HG03354 (cell line): ENCODE measurements around the gene KCNC4.
A peak's percentile ranks its signal among the peaks of the same experiment; 100 is the strongest.

Experiments
- ATAC-seq: cut with Tn5 transposase; IDR thresholded peaks from one replicate; pipeline ENCODE4 v1.9.1; 2021; ENCODE audit warnings: mild to moderate bottlenecking; ENCODE audit not compliant: unreplicated experiment, poor library complexity, severe bottlenecking

Gene KCNC4

GRCh38 chr1:110208916-110209645, 1.0 kb upstream of the KCNC4 start:
- ATAC-seq, result no peak

GRCh38 chr1:110210604-110211495, 736 bp downstream of the KCNC4 start:
- peak; percentile 17 for ATAC-seq

GRCh38 chr1:110211496-110212168, 1.5 kb downstream of the KCNC4 start:
- no peak for ATAC-seq

- no peak for ATAC-seq
Measured at GRCh38 chr1:110212169-110213142, 2.3 kb downstream of the KCNC4 start.

GRCh38 chr1:110213143-110213540, 3.0 kb downstream of the KCNC4 start:
- ATAC-seq, result no peak

- no peak for ATAC-seq
Measured at GRCh38 chr1:110214454-110215404, 4.6 kb downstream of the KCNC4 start.

GRCh38 chr1:110215621-110216515, 5.8 kb downstream of the KCNC4 start:
- ATAC-seq, result no peak

- no peak for ATAC-seq
Measured at GRCh38 chr1:110216844-110217444, 6.8 kb downstream of the KCNC4 start.

- no peak for ATAC-seq
Measured at GRCh38 chr1:110218137-110218536, 8.0 kb downstream of the KCNC4 start.

- ATAC-seq, result no peak
Measured at GRCh38 chr1:110218739-110219138, 8.6 kb downstream of the KCNC4 start.

GRCh38 chr1:110220324-110220723, 10.2 kb downstream of the KCNC4 start:
- no peak for ATAC-seq

- ATAC-seq, result no peak
Measured at GRCh38 chr1:110221119-110221518, 11.0 kb downstream of the KCNC4 start.

GRCh38 chr1:110223127-110223526, 13.0 kb downstream of the KCNC4 start:
- no peak for ATAC-seq

GRCh38 chr1:110223581-110223980, 13.5 kb downstream of the KCNC4 start:
- ATAC-seq, result no peak

GRCh38 chr1:110224240-110224995, 14.3 kb downstream of the KCNC4 start:
- no peak for ATAC-seq

- ATAC-seq, result no peak
Measured at GRCh38 chr1:110225212-110225611, 15.1 kb downstream of the KCNC4 start.
